ENCODE results near the gene FAM234B. TPM values are rescaled to one million over a fixed set of nuclear protein-coding genes. Genes with fewer than 3 reads are reported as not detected.

FAM234B gene
- total RNA-seq, 4 donors from 2014 or later, result 0.60 to 2.6 (median 1.8) TPM

GRCh38 chr12:13087766-13088165 is 43.6 kb downstream of the FAM234B start:
- no peaks in the 10 kb centered on the region for H3K36me3 ChIP-seq
- peaks cover 11% of the 10 kb centered on the region for H3K27me3 ChIP-seq
- TF ChIP-seq EP300 (IDR thresholded peaks at IDR 0.05; ENCODE audit: low read depth) (no peak), POLR2AphosphoS5 (IDR thresholded peaks at IDR 0.05) (no peak), POLR2A (IDR thresholded peaks at IDR 0.05) (no peak)
- TF ChIP-seq, protein P1, sequence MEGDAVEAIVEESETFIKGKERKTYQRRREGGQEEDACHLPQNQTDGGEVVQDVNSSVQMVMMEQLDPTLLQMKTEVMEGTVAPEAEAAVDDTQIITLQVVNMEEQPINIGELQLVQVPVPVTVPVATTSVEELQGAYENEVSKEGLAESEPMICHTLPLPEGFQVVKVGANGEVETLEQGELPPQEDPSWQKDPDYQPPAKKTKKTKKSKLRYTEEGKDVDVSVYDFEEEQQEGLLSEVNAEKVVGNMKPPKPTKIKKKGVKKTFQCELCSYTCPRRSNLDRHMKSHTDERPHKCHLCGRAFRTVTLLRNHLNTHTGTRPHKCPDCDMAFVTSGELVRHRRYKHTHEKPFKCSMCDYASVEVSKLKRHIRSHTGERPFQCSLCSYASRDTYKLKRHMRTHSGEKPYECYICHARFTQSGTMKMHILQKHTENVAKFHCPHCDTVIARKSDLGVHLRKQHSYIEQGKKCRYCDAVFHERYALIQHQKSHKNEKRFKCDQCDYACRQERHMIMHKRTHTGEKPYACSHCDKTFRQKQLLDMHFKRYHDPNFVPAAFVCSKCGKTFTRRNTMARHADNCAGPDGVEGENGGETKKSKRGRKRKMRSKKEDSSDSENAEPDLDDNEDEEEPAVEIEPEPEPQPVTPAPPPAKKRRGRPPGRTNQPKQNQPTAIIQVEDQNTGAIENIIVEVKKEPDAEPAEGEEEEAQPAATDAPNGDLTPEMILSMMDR (IDR thresholded peaks at IDR 0.05), result no peak
- no peak for DNase-seq
- no peaks in the 10 kb centered on the region for H3K4me1 ChIP-seq
- intact Hi-C loops (cut with DNase I; ENCODE audit: low total_unique reads) (no loop called here), in situ Hi-C loops (cut with MboI; ENCODE audit: low pct_ligation_motif_present in 1 of 4, low pct_unique_long_range_greater_than_20kb in 1 of 4, low sequenced_read_pairs in 3 of 4) (no loop called here)
- WGBS, 2 donors (ENCODE audit: low coverage in 1 of 2), result 92% methylated on average over 5 of the region's 5 CpGs; no CpG with 5 or more reads in 1 of the 2 donors
- no peaks in the 10 kb centered on the region for H3K9me3 ChIP-seq
- H3K27ac ChIP-seq, result no peak overlapping the region
- H3K4me3 ChIP-seq, result no peak overlapping the region

- WGBS, 2 donors (ENCODE audit: low coverage in 1 of 2), result 79 to 80% methylated on average over 1 to 4 of the region's 4 CpGs
- H3K4me1 ChIP-seq, result no peaks in the 10 kb centered on the region
- H3K27ac ChIP-seq, result no peak overlapping the region
- TF ChIP-seq POLR2A (IDR thresholded peaks at IDR 0.05) (no peak), EP300 (IDR thresholded peaks at IDR 0.05; ENCODE audit: low read depth) (no peak), POLR2AphosphoS5 (IDR thresholded peaks at IDR 0.05) (no peak)
- TF ChIP-seq, protein P1 (IDR thresholded peaks at IDR 0.05), result no peak
- in situ Hi-C loops (cut with MboI; ENCODE audit: low pct_ligation_motif_present in 1 of 4, low pct_unique_long_range_greater_than_20kb in 1 of 4, low sequenced_read_pairs in 3 of 4) (no loop called here), intact Hi-C loops (cut with DNase I; ENCODE audit: low total_unique reads) (no loop called here)
- no peak overlapping the region for H3K4me3 ChIP-seq
- H3K36me3 ChIP-seq, result no peaks in the 10 kb centered on the region
- peaks cover 11% of the 10 kb centered on the region for H3K27me3 ChIP-seq
- DNase-seq, result no peak
- no peaks in the 10 kb centered on the region for H3K9me3 ChIP-seq
Measured at GRCh38 chr12:13088496-13088895, 44.3 kb downstream of the FAM234B start.

GRCh38 chr12:13090054-13090453 is 45.9 kb downstream of the FAM234B start:
- in situ Hi-C loops (cut with MboI; ENCODE audit: low pct_ligation_motif_present in 1 of 4, low pct_unique_long_range_greater_than_20kb in 1 of 4, low sequenced_read_pairs in 3 of 4), result loop anchor here in 1 of 4 donors (10.0 kb wide), 1 partner anchor 85 kb away; the partner anchor contains the start of gene HEBP1
- peaks cover 11% of the 10 kb centered on the region for H3K27me3 ChIP-seq
- no peak overlapping the region for H3K4me3 ChIP-seq
- TF ChIP-seq, protein P1 (IDR thresholded peaks at IDR 0.05), result no peak
- TF ChIP-seq POLR2AphosphoS5 (IDR thresholded peaks at IDR 0.05), result no peak
- TF ChIP-seq POLR2A (IDR thresholded peaks at IDR 0.05), result no peak
- no peak for TF ChIP-seq EP300 (IDR thresholded peaks at IDR 0.05; ENCODE audit: low read depth)
- no peak overlapping the region for H3K27ac ChIP-seq
- no peaks in the 10 kb centered on the region for H3K36me3 ChIP-seq
- 85 to 88% methylated on average over 4 of the region's 4 CpGs for WGBS, 2 donors (ENCODE audit: low coverage in 1 of 2)
- H3K4me1 ChIP-seq, result no peaks in the 10 kb centered on the region
- DNase-seq, result no peak
- no peaks in the 10 kb centered on the region for H3K9me3 ChIP-seq
- intact Hi-C loops (cut with DNase I; ENCODE audit: low total_unique reads), result no loop called here

GRCh38 chr12:13091832-13092231 is 47.7 kb downstream of the FAM234B start:
- no peaks in the 10 kb centered on the region for H3K9me3 ChIP-seq
- no peaks in the 10 kb centered on the region for H3K36me3 ChIP-seq
- TF ChIP-seq EP300 (IDR thresholded peaks at IDR 0.05; ENCODE audit: low read depth), result no peak
- TF ChIP-seq POLR2AphosphoS5 (IDR thresholded peaks at IDR 0.05), result no peak
- no peak for TF ChIP-seq POLR2A (IDR thresholded peaks at IDR 0.05)
- TF ChIP-seq, protein P1 (IDR thresholded peaks at IDR 0.05), result no peak
- intact Hi-C loops (cut with DNase I; ENCODE audit: low total_unique reads), result no loop called here
- in situ Hi-C loops (cut with MboI; ENCODE audit: low pct_ligation_motif_present in 1 of 4, low pct_unique_long_range_greater_than_20kb in 1 of 4, low sequenced_read_pairs in 3 of 4), result loop anchor here in 1 of 4 donors (10.0 kb wide), 1 partner anchor 87 kb away; the partner anchor contains the start of gene HEBP1
- H3K4me1 ChIP-seq, result no peaks in the 10 kb centered on the region
- WGBS, 2 donors (ENCODE audit: low coverage in 1 of 2), result 88 to 93% methylated on average over 3 to 6 of the region's 6 CpGs
- no peak for DNase-seq
- H3K27me3 ChIP-seq, result peaks cover 10% of the 10 kb centered on the region
- no peak overlapping the region for H3K4me3 ChIP-seq
- H3K27ac ChIP-seq, result no peak overlapping the region
